Measurements from ENCODE around the gene DMP1.

DMP1 gene, protein sequence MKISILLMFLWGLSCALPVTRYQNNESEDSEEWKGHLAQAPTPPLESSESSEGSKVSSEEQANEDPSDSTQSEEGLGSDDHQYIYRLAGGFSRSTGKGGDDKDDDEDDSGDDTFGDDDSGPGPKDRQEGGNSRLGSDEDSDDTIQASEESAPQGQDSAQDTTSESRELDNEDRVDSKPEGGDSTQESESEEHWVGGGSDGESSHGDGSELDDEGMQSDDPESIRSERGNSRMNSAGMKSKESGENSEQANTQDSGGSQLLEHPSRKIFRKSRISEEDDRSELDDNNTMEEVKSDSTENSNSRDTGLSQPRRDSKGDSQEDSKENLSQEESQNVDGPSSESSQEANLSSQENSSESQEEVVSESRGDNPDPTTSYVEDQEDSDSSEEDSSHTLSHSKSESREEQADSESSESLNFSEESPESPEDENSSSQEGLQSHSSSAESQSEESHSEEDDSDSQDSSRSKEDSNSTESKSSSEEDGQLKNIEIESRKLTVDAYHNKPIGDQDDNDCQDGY

GRCh38 chr4:87649980-87650379 lies at the start of gene DMP1:
TSS of gene DMP1 (plus strand) at chr4:87650280. CDS start at chr4:87656493, 6,213 bp downstream.
- DNase-seq (ENCODE audit: low read depth in 3 of 3) = no peak

DNA sequence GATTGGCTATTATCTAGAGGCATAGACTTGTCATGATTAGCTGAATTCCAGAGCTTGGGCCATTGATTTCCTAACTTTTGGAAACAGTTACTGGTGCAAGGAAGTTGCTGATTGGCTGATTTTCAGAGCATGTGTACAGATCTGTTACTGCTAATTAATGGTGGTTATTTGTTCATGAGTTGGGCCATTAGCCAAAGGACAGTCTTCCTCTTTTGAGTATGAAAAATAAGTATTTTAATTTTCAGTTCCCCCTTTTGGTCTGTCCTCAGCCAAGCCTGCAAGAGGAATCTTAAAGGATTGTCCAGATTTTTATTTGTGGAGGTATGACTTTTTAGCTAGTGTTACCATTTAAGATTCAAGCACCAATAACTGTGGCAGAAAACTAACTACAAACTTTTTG lies 48.7 kb upstream of the DMP1 start:
- DNase-seq (ENCODE audit: low read depth in 3 of 3) = no peak

GRCh38 chr4:87608229-87608628 lies 41.9 kb upstream of the DMP1 start, which contains the start of gene DSPP:
TSS of gene DSPP (plus strand) at chr4:87608529. CDS start at chr4:87610909, 2,380 bp downstream.
- DNase-seq (ENCODE audit: low read depth in 3 of 3) = no peak

DNA sequence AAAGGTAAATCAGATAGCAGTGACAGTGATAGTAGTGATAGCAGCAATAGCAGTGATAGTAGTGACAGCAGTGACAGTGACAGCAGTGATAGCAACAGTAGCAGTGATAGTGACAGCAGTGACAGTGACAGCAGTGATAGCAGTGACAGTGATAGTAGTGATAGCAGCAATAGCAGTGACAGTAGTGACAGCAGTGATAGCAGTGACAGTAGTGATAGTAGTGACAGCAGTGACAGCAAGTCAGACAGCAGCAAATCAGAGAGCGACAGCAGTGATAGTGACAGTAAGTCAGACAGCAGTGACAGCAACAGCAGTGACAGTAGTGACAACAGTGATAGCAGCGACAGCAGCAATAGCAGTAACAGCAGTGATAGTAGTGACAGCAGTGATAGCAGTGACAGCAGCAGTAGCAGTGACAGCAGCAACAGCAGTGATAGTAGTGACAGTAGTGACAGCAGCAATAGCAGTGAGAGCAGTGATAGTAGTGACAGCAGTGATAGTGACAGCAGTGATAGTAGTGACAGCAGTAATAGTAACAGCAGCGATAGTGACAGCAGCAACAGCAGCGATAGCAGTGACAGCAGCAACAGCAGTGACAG lies 35.7 kb upstream of the DMP1 start:
- no peak for DNase-seq (ENCODE audit: low read depth in 3 of 3)

GRCh38 chr4:87616268-87616667 lies 33.8 kb upstream of the DMP1 start:
- DNase-seq (ENCODE audit: low read depth in 3 of 3) = no peak

- no peak for DNase-seq (ENCODE audit: low read depth in 3 of 3)
These were observed 30.0 kb upstream of the DMP1 start for GRCh38 chr4:87620086-87620485.

DNA sequence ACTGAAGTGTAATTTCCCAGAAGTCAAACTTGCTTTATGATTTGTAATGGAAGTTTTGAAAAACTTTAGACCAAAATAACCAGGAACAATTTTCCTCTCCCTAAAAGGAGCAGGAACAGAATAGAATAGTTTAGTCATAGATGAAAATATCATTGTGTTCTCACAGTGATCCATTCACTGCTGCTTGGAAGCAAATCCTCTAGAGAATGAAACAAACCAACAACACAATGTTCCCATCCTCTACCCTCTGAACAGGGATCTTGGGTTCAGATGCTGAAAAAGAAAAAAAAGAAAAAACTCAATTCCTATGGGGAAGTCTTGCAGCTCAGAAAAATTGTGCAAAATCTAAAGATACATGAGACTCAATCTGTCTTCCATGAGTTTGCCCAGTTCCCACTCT lies 29.6 kb upstream of the DMP1 start:
- no peak for DNase-seq (ENCODE audit: low read depth in 3 of 3)

DNA sequence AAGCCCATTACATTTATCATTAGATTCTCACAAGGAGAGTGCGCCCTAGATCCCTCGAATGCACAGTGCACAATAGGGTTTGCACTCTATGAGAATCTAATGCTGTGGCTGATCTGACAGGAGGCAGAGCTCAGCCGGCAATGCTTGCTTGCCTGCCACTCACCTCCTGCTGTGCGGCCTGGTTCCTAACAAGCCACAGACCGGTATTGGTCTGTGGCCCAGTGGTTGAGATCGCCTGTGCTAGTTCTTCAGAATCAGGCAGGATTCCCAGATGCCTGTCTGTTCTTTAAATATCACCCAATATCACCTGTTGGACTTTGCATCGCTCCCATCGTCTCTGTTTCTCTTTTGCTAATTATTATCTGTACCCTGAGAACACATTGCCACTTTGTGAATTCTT lies 27.8 kb upstream of the DMP1 start:
- DNase-seq (ENCODE audit: low read depth in 3 of 3) = no peak

- no peak for DNase-seq (ENCODE audit: low read depth in 3 of 3)
These were observed 25.4 kb upstream of the DMP1 start for GRCh38 chr4:87624698-87625097.

GRCh38 chr4:87631668-87632067 lies 18.4 kb upstream of the DMP1 start:
- DNase-seq (ENCODE audit: low read depth in 3 of 3) = no peak

- DNase-seq (ENCODE audit: low read depth in 3 of 3) = no peak
These were observed 17.6 kb upstream of the DMP1 start for GRCh38 chr4:87632469-87632868.

GRCh38 chr4:87633243-87633642 lies 16.8 kb upstream of the DMP1 start:
- DNase-seq (ENCODE audit: low read depth in 3 of 3) = no peak

GRCh38 chr4:87644286-87644685 lies 5.8 kb upstream of the DMP1 start:
- no peak for DNase-seq (ENCODE audit: low read depth in 3 of 3)

- no peak for DNase-seq (ENCODE audit: low read depth in 3 of 3)
These were observed 858 bp downstream of the DMP1 start for GRCh38 chr4:87650938-87651337.

DNA sequence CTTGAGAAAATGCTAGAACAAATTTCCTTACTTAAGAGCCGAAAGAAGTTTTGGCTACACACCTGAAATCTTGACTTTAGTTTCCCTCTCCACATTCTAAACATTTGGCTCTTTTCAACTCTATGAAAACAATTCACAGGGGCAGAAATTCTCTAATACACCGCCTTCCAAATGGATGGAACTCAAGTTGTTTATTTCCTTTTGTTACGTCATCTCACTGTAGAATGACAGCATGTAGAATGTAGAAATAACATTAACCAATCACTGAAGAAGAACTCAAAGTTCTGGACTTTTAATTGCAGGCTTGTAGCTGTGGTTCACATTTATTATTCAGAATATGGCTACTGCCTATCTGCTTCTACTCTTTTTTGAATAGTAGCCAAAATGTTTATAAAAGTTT lies 1.9 kb downstream of the DMP1 start:
- no peak for DNase-seq (ENCODE audit: low read depth in 3 of 3)

- DNase-seq (ENCODE audit: low read depth in 3 of 3) = no peak
These were observed 4.5 kb downstream of the DMP1 start for GRCh38 chr4:87654487-87655044.

DNA sequence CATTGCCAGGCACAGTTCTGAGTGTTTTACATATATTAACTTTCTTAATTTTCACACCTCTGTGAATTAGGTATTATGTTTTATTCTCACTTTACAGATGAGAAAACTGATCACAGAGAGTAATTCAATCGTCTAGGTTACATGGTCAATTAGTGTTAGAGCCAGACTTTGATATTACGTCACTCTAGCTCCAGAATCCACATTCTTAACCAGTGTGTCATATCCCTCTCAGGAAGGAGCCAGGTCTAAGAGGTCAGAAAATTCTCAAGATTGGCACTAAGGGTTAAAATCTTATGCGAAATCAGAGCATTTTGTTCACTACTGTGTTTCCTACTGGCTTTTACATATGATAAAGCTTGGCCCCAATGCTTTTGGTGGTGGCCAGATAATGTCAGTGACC lies 7.4 kb downstream of the DMP1 start:
- no peak for DNase-seq (ENCODE audit: low read depth in 3 of 3)

- DNase-seq (ENCODE audit: low read depth in 3 of 3) = no peak
These were observed 9.3 kb downstream of the DMP1 start for GRCh38 chr4:87659247-87659931.

GRCh38 chr4:87662871-87663270 lies 12.8 kb downstream of the DMP1 start:
- DNase-seq (ENCODE audit: low read depth in 3 of 3) = no peak

DNA sequence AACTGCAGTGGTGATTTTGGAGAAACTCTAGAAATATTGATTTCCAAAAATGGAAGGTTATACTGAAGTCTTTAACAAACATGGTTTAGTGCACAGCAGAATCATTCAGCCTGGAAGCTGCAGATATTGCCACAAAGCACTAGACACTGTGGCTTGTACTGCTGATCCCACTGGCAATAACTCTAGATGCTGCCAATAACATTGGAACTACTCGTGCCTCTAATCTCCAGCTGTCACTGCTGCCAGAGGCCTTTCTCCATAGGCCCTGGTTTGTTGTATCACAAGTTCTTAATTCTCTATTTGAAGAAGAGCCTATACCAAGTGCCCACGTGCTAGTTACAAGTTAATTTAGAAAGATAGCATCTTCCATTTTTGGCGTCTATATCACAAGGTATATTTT lies 19.3 kb downstream of the DMP1 start:
- DNase-seq (ENCODE audit: low read depth in 3 of 3) = no peak

DNA sequence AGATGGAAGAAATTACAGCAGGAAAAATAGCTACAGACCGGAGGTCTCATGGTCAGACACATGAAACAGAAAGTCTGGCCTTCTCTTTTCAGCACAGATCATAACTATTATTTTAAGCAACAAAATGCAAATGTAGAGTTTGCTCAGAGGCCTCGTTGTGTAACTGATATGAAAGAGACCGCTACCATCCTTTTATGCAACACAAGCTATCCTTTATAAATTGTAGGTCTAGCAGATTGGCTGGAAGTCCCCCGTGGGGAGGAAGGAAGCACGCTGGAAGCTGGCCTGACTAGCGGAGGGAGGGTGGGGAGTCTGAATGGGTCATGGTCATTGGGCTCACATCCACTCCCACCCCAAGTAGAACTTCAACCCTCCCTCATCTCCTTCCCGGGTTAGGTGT lies 27.7 kb downstream of the DMP1 start:
- no peak for DNase-seq (ENCODE audit: low read depth in 3 of 3)

GRCh38 chr4:87679449-87680169 lies 29.5 kb downstream of the DMP1 start:
- no peak for DNase-seq (ENCODE audit: low read depth in 3 of 3)

Measured in stimulated activated CD4-positive, alpha-beta T cell treated with anti-CD3 and anti-CD28 coated beads, TNF-alpha, amount 100 ng/mL, for 4 hours (primary cell).